Mesendoderm (in vitro differentiated cells): Measurements from ENCODE around the gene ZNF423.

Source experiments
- DNase-seq: peaks from one replicate; pipeline ENCODE4 v3.0.0; 2013
- H2AK5ac ChIP-seq: 2 replicates; pipeline ENCODE4 v1.6.1; 2013; ENCODE audit warnings: low read length, inconsistent platforms
- H2BK120ac ChIP-seq: 2 replicates; pipeline ENCODE4 v1.6.1; 2013; ENCODE audit warnings: low read depth, mild to moderate bottlenecking, low read length, moderate library complexity, mixed read lengths
- H2BK15ac ChIP-seq: replicated peaks from 2 replicates; pipeline ENCODE4 v1.6.1; 2013; ENCODE audit warnings: low read depth, mild to moderate bottlenecking, moderate library complexity
- H2BK5ac ChIP-seq: 2 replicates; pipeline ENCODE4 v1.6.1; 2013; ENCODE audit warnings: low read length, inconsistent platforms
- H3K18ac ChIP-seq: 2 replicates; pipeline ENCODE4 v1.6.1; 2013; ENCODE audit warnings: mild to moderate bottlenecking, low read length, mixed read lengths
- H3K23ac ChIP-seq: one replicate; pipeline ENCODE4 v1.6.1; 2013; ENCODE audit warnings: low read length
- H3K27ac ChIP-seq: 2 replicates; pipeline ENCODE4 v1.5.1; 2013; ENCODE audit warnings: low read depth, mild to moderate bottlenecking, inconsistent platforms, low read length, moderate library complexity
- H3K27me3 ChIP-seq: 2 replicates; pipeline ENCODE4 v1.6.1; 2013; ENCODE audit warnings: low read length, control low read depth, mild to moderate bottlenecking, inconsistent platforms; ENCODE audit not compliant: insufficient read depth, poor library complexity
- H3K36me3 ChIP-seq: 2 replicates; pipeline ENCODE4 v1.6.1; 2013; ENCODE audit warnings: low read length, inconsistent platforms; ENCODE audit not compliant: control insufficient read depth, insufficient read depth
- H3K4ac ChIP-seq: one replicate; pipeline ENCODE4 v1.6.1; 2013; ENCODE audit warnings: low read depth, mild to moderate bottlenecking, low read length, moderate library complexity
- H3K4me1 ChIP-seq: 2 replicates; pipeline ENCODE4 v1.6.1; 2013; ENCODE audit warnings: low read depth, low read length, inconsistent platforms; ENCODE audit not compliant: control insufficient read depth
- H3K4me2 ChIP-seq: 2 replicates; pipeline ENCODE4 v1.6.1; 2013; ENCODE audit warnings: low read length
- H3K4me3 ChIP-seq: 2 replicates; pipeline ENCODE4 v1.5.1; 2013; ENCODE audit warnings: mild to moderate bottlenecking, low read length
- H3K56ac ChIP-seq: one replicate; pipeline ENCODE4 v1.6.1; 2013; ENCODE audit warnings: low read length
- H3K79me1 ChIP-seq: 2 replicates; pipeline ENCODE4 v1.6.1; 2013; ENCODE audit warnings: low read length, inconsistent platforms
- H3K79me2 ChIP-seq: 2 replicates; pipeline ENCODE4 v1.6.1; 2013; ENCODE audit warnings: mild to moderate bottlenecking, low read length; ENCODE audit not compliant: control insufficient read depth, insufficient read depth
- H3K9ac ChIP-seq: 2 replicates; pipeline ENCODE4 v1.6.1; 2013; ENCODE audit warnings: low read length, inconsistent platforms
- H4K5ac ChIP-seq: one replicate; pipeline ENCODE4 v1.6.1; 2013; ENCODE audit warnings: low read length
- H4K8ac ChIP-seq: one replicate; pipeline ENCODE4 v1.6.1; 2013; ENCODE audit warnings: low read depth, mild to moderate bottlenecking, control low read depth, low read length, moderate library complexity
- WGBS: extraction: QIAGEN DNeasy Blood & Tissue Kit; methylation state at CpG from one replicate; pipeline ENCODE4 v1.1.7; 2013; ENCODE audit warnings: low lambda C conversion rate, missing lambda C conversion rate; ENCODE audit not compliant: insufficient coverage; ENCODE audit errors: extremely low coverage; 5-methylcytosine and 5-hydroxymethylcytosine counted together

The ZNF423 gene

GRCh38 chr16:49464093-49464492 is 391.8 kb downstream of the ZNF423 start:
- no peak overlapping the region for H3K23ac ChIP-seq
- H2BK5ac ChIP-seq: no peak overlapping the region
- no peak overlapping the region for H4K5ac ChIP-seq
- H3K27ac ChIP-seq: no peak overlapping the region
- DNase-seq: no peak
- H2BK15ac ChIP-seq: no peak overlapping the region
- H2BK120ac ChIP-seq: no peak overlapping the region
- no peaks in the 10 kb centered on the region for H3K4me1 ChIP-seq
- no peaks in the 10 kb centered on the region for H3K79me1 ChIP-seq
- H3K56ac ChIP-seq: no peak overlapping the region
- H3K9ac ChIP-seq: no peak overlapping the region
- H3K27me3 ChIP-seq: no peaks in the 10 kb centered on the region
- no peak overlapping the region for H4K8ac ChIP-seq
- no peak overlapping the region for H3K4me3 ChIP-seq
- no peak overlapping the region for H3K18ac ChIP-seq
- no peaks in the 10 kb centered on the region for H3K36me3 ChIP-seq
- H3K4ac ChIP-seq: no peak overlapping the region
- no peaks in the 10 kb centered on the region for H3K79me2 ChIP-seq
- no peak overlapping the region for H3K4me2 ChIP-seq
- H2AK5ac ChIP-seq: no peak overlapping the region
- no CpG with 5 or more reads among the region's 2 CpGs for WGBS

GRCh38 chr16:49463529-49463928 is 392.4 kb downstream of the ZNF423 start:
- Histone ChIP-seq H3K9ac (no peak overlapping the region), H3K4me2 (no peak overlapping the region), H3K23ac (no peak overlapping the region), H4K5ac (no peak overlapping the region), H2BK120ac (no peak overlapping the region), H2AK5ac (no peak overlapping the region), H3K79me1 (no peaks in the 10 kb centered on the region), H3K27ac (no peak overlapping the region), H3K56ac (no peak overlapping the region), H3K4me3 (no peak overlapping the region), H3K18ac (no peak overlapping the region), H3K27me3 (no peaks in the 10 kb centered on the region), H3K4me1 (no peaks in the 10 kb centered on the region), H3K79me2 (no peaks in the 10 kb centered on the region), H2BK5ac (no peak overlapping the region), H4K8ac (no peak overlapping the region), H2BK15ac (no peak overlapping the region), H3K4ac (no peak overlapping the region), H3K36me3 (no peaks in the 10 kb centered on the region)
- no CpG with 5 or more reads among the region's 7 CpGs for WGBS
- no peak for DNase-seq

DNA sequence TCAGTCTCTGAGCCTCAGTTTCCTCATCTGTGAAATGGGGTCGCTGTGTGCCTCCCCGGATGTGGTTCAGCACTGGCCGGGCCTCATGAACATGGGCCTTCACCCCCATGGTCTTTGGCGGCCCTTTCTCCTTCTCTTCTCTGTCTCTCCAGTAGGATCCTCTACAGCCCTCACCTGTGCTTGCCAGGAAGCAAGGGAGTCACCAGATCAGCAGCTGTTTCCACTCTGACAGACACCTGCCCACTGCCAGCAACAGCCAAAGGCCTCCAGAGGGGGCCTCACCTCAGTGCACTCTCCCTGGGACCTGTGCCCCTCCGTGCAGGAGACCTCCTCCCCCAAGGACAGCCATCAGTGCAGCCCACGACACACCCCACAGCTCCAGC is 392.9 kb downstream of the ZNF423 start:
- no peak overlapping the region for H3K4me2 ChIP-seq
- H3K4me3 ChIP-seq: no peak overlapping the region
- no peak overlapping the region for H4K5ac ChIP-seq
- no peaks in the 10 kb centered on the region for H3K36me3 ChIP-seq
- no peak overlapping the region for H2BK120ac ChIP-seq
- H2AK5ac ChIP-seq: no peak overlapping the region
- H3K18ac ChIP-seq: no peak overlapping the region
- no peak overlapping the region for H4K8ac ChIP-seq
- H3K27ac ChIP-seq: no peak overlapping the region
- no peaks in the 10 kb centered on the region for H3K27me3 ChIP-seq
- H3K79me1 ChIP-seq: no peaks in the 10 kb centered on the region
- no peak overlapping the region for H3K23ac ChIP-seq
- no peak for DNase-seq
- no peaks in the 10 kb centered on the region for H3K4me1 ChIP-seq
- no peak overlapping the region for H2BK15ac ChIP-seq
- H3K79me2 ChIP-seq: no peaks in the 10 kb centered on the region
- no peak overlapping the region for H3K4ac ChIP-seq
- H2BK5ac ChIP-seq: no peak overlapping the region
- H3K9ac ChIP-seq: no peak overlapping the region
- H3K56ac ChIP-seq: no peak overlapping the region
- no CpG with 5 or more reads among the region's 6 CpGs for WGBS

DNA sequence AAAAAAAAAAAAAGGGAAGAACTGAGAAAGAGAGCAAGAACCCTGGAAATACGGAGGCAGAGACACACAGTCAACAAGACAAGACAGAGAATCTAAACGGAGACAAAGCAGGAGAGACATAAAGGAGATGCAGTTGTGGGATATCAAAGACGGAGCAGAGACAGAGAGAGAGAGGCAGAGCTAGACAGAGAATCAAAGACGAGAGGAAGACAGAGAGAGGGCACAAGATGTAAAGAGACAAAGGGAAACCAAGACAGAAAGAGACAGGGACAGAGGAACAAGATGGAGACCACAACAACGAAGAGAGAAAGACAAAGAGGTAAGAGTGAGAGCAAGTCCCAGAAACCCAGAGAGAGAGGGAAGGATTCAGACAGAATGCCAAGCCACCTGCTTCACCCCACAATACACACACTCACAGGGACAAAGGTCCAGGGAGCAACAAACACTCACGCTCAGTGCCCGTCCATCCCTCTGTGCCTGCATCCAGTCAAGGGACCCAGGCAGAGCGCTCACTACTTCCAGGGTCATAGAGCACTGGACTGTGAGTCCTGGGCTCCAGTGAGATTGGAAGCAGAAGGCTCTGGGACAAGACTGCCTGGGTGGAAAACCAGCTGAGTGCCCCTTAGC is 393.4 kb downstream of the ZNF423 start:
- no peak overlapping the region for H3K23ac ChIP-seq
- H3K79me1 ChIP-seq: no peaks in the 10 kb centered on the region
- no peak overlapping the region for H2BK15ac ChIP-seq
- no peak overlapping the region for H3K18ac ChIP-seq
- H3K27me3 ChIP-seq: no peaks in the 10 kb centered on the region
- H3K4me2 ChIP-seq: no peak overlapping the region
- H4K8ac ChIP-seq: no peak overlapping the region
- no peaks in the 10 kb centered on the region for H3K79me2 ChIP-seq
- H3K4me1 ChIP-seq: no peaks in the 10 kb centered on the region
- H2AK5ac ChIP-seq: no peak overlapping the region
- no peak overlapping the region for H3K27ac ChIP-seq
- H3K4me3 ChIP-seq: no peak overlapping the region
- H3K9ac ChIP-seq: no peak overlapping the region
- no peak overlapping the region for H2BK5ac ChIP-seq
- H3K36me3 ChIP-seq: no peaks in the 10 kb centered on the region
- no peak overlapping the region for H2BK120ac ChIP-seq
- no peak overlapping the region for H3K4ac ChIP-seq
- no peak for DNase-seq
- H4K5ac ChIP-seq: no peak overlapping the region
- no CpG with 5 or more reads among the region's 8 CpGs for WGBS
- H3K56ac ChIP-seq: no peak overlapping the region

GRCh38 chr16:49461517-49461951 is 394.4 kb downstream of the ZNF423 start:
- Histone ChIP-seq H4K5ac (no peak overlapping the region), H2BK5ac (no peak overlapping the region), H4K8ac (no peak overlapping the region), H3K27me3 (no peaks in the 10 kb centered on the region), H3K4me1 (no peaks in the 10 kb centered on the region), H3K79me2 (no peaks in the 10 kb centered on the region), H2BK120ac (no peak overlapping the region), H3K27ac (no peak overlapping the region), H3K36me3 (no peaks in the 10 kb centered on the region), H3K4ac (no peak overlapping the region), H3K23ac (no peak overlapping the region), H3K18ac (no peak overlapping the region), H2BK15ac (no peak overlapping the region), H2AK5ac (no peak overlapping the region), H3K79me1 (no peaks in the 10 kb centered on the region), H3K4me3 (no peak overlapping the region), H3K9ac (no peak overlapping the region), H3K56ac (no peak overlapping the region), H3K4me2 (no peak overlapping the region)
- WGBS: no CpG with 5 or more reads among the region's 7 CpGs
- no peak for DNase-seq

GRCh38 chr16:49460786-49461470 is 395.0 kb downstream of the ZNF423 start:
- H3K23ac ChIP-seq: no peak overlapping the region
- H3K9ac ChIP-seq: no peak overlapping the region
- no peaks in the 10 kb centered on the region for H3K79me1 ChIP-seq
- no peak overlapping the region for H2BK120ac ChIP-seq
- no peak overlapping the region for H4K8ac ChIP-seq
- no peak overlapping the region for H3K27ac ChIP-seq
- no peak overlapping the region for H2AK5ac ChIP-seq
- H4K5ac ChIP-seq: no peak overlapping the region
- H3K27me3 ChIP-seq: no peaks in the 10 kb centered on the region
- H2BK15ac ChIP-seq: no peak overlapping the region
- no peak overlapping the region for H3K18ac ChIP-seq
- H3K56ac ChIP-seq: no peak overlapping the region
- no peak overlapping the region for H3K4me2 ChIP-seq
- H3K4me1 ChIP-seq: no peaks in the 10 kb centered on the region
- H3K4ac ChIP-seq: no peak overlapping the region
- no peaks in the 10 kb centered on the region for H3K79me2 ChIP-seq
- H3K36me3 ChIP-seq: no peaks in the 10 kb centered on the region
- no peak overlapping the region for H2BK5ac ChIP-seq
- WGBS: no CpG with 5 or more reads among the region's 10 CpGs
- H3K4me3 ChIP-seq: no peak overlapping the region
- no peak for DNase-seq
